IgD-negative memory B cell (primary cell): Measurements from ENCODE around the gene RNF223. TPM values are rescaled to one million over a fixed set of nuclear protein-coding genes. Genes with fewer than 3 reads are reported as not detected.
"Not testable (repeated sequence)": the region's sequence is repeated elsewhere in the genome, so short reads cannot be mapped to it uniquely, and the experiment has no call there.

Experiments
- H3K27ac Mint-ChIP-seq, 3 donors: one replicate each; pipeline ENCODE4 v1.8.0; 2020 to 2022; ENCODE audit warnings: mild to moderate bottlenecking in 3 of 3, mixed read lengths in 3 of 3, moderate library complexity in 1 of 3
- H3K27me3 Mint-ChIP-seq: one replicate; pipeline ENCODE4 v1.8.0; 2021; ENCODE audit warnings: mixed read lengths
- H3K36me3 Mint-ChIP-seq: one replicate; pipeline ENCODE4 v1.8.0; 2020; ENCODE audit warnings: mild to moderate bottlenecking, mixed read lengths
- H3K4me1 Mint-ChIP-seq, 3 donors: one replicate each; pipeline ENCODE4 v1.8.0; 2020 to 2022; ENCODE audit warnings: mixed read lengths in 3 of 3, mild to moderate bottlenecking in 1 of 3
- H3K4me3 Mint-ChIP-seq, 4 donors: one replicate each; pipeline ENCODE4 v1.8.0; 2020 to 2022; ENCODE audit warnings: mild to moderate bottlenecking in 4 of 4, mixed read lengths in 4 of 4, moderate library complexity in 3 of 4
- H3K9me3 Mint-ChIP-seq, 3 donors: one replicate each; pipeline ENCODE4 v1.8.0; 2020 to 2021; ENCODE audit warnings: mixed read lengths in 3 of 3, mild to moderate bottlenecking in 1 of 3
- polyA plus RNA-seq: library from polyadenylated mRNA; unstranded; fragments of 300-500 nt; fragmentation: Illumina TruSeq; gene quantifications from one replicate; pipeline ENCODE4 v1.2.3, GENCODE V29; 2021

RNF223 gene
- polyA plus RNA-seq, 1 donor from 2014 or later: not detected

DNA sequence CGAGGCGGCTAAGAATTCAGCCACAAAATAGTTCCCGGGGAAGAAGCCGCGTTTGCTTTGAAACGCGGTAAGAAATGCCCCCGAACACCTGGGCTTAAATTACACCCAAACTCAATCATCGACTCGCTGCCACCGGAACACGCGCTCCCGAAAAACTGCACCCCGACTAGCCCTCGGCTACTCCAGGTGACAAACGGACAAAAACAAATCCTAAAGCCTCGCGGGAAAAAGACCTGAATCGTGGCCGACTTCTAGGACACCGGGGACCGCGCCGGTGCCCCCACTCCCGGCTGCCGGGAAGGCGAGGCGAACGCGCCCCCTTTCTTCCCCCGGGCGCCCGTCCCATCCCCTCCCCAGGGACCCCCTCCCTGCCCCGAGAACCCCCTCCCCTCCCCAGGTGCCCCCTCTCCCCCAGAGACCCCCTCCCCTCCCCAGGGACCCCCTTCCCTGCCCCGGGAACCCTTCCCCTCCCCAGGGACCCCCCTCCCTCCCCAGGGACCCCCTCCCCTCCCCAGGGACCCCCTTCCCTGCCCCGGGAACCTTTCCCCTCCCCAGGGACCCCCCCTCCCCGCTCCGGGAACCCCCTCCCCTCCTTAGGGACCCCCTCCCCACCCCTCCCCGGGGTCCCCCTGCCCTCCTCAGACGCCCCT lies 41.2 kb upstream of the RNF223 start:
- H3K4me3 Mint-ChIP-seq: peak overlapping the region; percentile 77 to 93 (median 88)
- peak overlapping the region in 1 of 3 donors; percentile 50 for H3K27ac Mint-ChIP-seq
- H3K36me3 Mint-ChIP-seq: peaks cover 5% of the 10 kb centered on the region
- peaks cover 6 to 12% (median 7%) of the 10 kb centered on the region in 3 donors for H3K4me1 Mint-ChIP-seq
- H3K27me3 Mint-ChIP-seq: peaks cover 11% of the 10 kb centered on the region
- H3K9me3 Mint-ChIP-seq: peaks cover 3 to 9% (median 4%) of the 10 kb centered on the region in 3 donors

DNA sequence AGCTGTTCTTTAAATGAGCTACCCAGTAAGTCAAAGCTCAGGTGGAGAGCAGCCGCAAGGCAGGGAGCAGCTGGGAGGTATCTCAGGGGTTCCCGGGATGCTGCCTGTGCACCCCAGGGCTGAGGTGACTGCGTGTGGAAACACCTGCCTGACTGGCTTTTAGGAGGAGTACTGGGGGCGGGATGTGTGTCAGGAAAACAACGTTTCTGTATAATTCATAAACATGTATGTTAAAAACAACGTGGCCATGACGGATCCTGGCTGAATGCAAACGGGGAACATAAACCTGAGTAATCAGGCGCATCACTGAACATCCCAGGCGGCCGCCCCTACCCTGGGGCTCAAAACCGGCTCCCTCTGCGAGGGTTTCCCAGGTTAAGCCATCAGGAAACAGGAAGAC lies 40.3 kb upstream of the RNF223 start:
- Mint-ChIP-seq H3K4me1 (peaks cover 6 to 12% (median 7%) of the 10 kb centered on the region in 3 donors), H3K9me3 (peaks cover 3 to 9% (median 4%) of the 10 kb centered on the region in 3 donors), H3K27me3 (peaks cover 11% of the 10 kb centered on the region), H3K36me3 (peaks cover 5% of the 10 kb centered on the region), H3K27ac (peak overlapping the region in 2 of 3 donors; percentile 23 to 50), H3K4me3 (peak overlapping the region; percentile 75 to 92 (median 87))

DNA sequence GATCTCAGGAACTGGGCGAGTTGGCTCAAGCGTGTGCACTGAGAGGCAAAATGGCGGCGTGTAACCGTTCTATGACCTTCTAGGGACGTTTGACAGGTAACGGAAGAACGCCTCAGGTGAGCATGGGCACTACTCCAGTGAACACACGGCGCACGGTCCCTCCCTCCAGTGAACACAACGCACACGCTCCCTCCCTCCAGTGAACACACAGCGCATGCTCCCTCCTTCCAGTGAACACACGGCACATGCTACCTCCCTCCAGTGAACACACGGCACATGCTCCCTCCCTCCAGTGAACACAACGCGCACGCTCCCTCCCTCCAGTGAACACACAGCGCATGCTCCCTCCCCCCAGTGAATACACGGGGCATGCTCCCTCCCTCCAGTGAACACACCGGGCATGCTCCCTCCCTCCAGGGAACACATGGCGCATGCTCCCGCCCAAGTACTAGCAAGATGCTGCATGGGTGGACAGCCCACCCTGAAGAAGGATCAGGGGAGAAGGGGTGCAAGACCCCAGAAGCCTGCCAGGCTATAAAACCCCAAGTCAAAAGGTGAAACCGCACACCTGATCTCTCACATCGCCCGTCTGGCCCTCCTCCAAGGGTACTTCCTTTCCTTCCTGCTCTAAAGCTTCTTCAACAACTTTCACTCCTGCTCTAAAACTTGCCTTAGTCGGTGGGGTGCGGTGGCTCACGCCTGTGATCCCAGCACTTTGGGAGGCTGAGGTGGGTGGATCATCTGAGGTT lies 38.3 kb upstream of the RNF223 start:
- Mint-ChIP-seq H3K9me3 (peaks cover 3 to 9% (median 4%) of the 10 kb centered on the region in 3 donors), H3K27me3 (no peaks in the 10 kb centered on the region), H3K4me1 (peaks cover 0 to 11% (median 6%) of the 10 kb centered on the region in 3 donors), H3K27ac (peak overlapping the region in 1 of 3 donors; percentile 43), H3K36me3 (peaks cover 9% of the 10 kb centered on the region), H3K4me3 (peak overlapping the region in 3 of 4 donors; percentile 22 to 46 (median 22))

DNA sequence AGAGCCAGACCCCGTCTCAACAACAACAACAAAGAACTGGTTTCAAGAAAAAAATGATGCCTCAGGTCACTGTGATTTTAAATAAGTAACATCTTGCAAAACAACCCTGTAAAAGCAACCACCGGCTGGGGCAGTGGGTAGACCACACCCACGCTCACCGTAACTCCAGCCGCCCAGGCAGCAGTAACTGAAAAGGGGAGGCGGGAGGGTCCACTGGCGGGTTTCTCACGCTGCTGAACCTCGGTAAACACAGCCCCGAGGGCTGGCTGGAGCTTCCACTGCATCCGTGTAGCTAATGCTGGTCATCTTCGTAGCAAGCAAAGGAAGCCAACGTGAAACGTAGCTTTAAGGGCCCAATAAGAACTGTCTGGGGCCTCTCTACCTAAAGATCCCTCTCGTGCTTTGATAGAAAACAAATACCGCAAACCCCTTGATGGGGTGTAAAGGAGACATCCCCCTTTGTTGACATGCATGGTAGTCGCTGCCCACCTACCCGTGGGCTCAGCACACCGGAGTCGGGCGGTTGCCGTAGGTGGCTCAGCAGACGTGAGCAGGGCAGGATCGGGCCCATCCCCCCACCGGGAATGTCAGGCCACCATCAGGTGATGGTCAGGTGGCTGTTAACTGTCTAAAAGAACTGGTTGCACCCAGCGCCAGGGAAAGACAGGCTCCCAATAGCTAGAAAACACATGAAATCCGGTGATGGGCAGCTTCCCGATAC lies 37.6 kb upstream of the RNF223 start:
- peaks cover 9% of the 10 kb centered on the region for H3K36me3 Mint-ChIP-seq
- peaks cover 0 to 8% (median 6%) of the 10 kb centered on the region in 3 donors for H3K4me1 Mint-ChIP-seq
- peak overlapping the region in 2 of 3 donors; percentile 16 to 43 for H3K27ac Mint-ChIP-seq
- H3K27me3 Mint-ChIP-seq: no peaks in the 10 kb centered on the region
- H3K9me3 Mint-ChIP-seq: peaks cover 3 to 9% (median 4%) of the 10 kb centered on the region in 3 donors
- peak overlapping the region in 2 of 4 donors; percentile 22 for H3K4me3 Mint-ChIP-seq

DNA sequence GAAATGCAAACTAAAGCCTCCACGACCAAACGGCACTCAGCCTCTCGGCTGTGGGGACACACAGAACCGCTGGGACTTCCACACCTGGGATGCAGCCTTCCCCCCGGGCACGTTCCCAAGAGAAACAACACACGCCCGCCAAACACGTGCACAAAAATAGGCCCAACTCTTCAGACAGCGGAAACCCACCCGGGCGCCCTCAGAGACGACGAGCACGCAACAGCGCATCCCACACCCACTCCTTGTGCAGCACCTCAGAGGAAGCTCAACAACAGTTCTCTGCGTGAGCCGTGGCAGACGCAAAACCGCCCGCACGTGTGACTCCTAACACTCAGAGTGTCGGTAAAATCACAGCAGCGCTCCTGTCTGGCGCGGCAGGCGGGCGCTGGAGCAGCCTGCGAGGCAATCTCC lies 36.5 kb upstream of the RNF223 start:
- peaks cover 9% of the 10 kb centered on the region for H3K36me3 Mint-ChIP-seq
- peaks cover 0 to 8% (median 6%) of the 10 kb centered on the region in 3 donors for H3K4me1 Mint-ChIP-seq
- H3K4me3 Mint-ChIP-seq: no peak overlapping the region
- no peaks in the 10 kb centered on the region for H3K27me3 Mint-ChIP-seq
- peaks cover 3 to 9% (median 4%) of the 10 kb centered on the region in 3 donors for H3K9me3 Mint-ChIP-seq
- no peak overlapping the region for H3K27ac Mint-ChIP-seq

DNA sequence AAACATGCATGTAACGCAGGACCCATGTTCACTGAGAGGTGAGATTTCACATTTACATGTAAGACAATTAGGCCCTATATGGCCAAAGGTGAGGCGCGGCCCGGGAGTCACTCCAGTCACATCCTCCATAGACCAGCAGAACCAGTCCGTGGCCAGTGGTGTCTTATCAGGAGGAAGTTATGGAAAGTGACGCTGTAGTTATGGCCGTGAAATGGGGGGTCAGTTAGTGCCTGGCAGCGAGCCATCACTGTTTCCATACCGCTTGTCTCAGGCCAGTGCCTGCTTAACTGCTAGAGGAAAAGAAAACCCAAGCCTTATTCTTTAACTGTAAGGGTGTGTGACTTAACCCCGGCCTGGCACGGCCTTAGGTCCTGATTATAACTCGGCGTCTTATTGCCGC lies 35.6 kb upstream of the RNF223 start:
- Mint-ChIP-seq H3K27me3 (no peaks in the 10 kb centered on the region), H3K9me3 (peaks cover 3 to 9% (median 4%) of the 10 kb centered on the region in 3 donors), H3K4me3 (no peak overlapping the region)

DNA sequence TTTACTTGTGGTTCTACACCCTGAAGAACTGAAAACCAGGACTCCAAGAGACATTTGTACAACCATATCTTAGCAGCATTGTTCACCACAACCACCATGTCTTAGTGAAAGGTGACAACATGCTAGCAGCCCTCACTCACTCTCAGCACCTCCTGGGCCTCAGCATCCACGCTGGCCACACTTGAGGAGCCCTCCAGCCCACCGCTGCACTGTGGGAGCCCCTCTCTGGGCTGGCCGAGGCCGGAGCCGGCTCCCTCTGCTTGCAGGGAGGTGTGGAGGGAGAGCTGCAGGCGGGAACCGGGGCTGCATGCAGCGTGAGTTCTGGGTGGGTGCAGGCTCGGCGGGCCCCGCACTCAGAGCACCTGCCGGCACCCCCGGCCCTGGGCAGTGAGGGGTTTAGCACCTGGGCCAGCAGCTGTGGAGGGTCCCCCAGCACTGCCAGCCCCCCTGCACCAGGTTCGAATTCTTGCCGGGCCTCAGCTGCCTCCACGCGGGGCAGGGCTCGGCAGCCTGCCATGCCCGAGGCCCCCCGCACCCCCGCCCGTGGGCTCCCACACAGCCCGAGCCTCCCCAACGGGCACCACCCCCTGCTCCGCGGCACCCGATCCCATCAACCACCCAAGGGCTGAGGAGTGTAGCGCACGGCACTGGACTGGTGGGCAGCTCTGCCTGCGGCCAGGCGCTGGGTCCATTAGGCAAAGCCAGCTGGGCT lies 32.6 kb upstream of the RNF223 start:
- no peaks in the 10 kb centered on the region for H3K9me3 Mint-ChIP-seq
- no peak overlapping the region for H3K4me3 Mint-ChIP-seq
- H3K27me3 Mint-ChIP-seq: no peaks in the 10 kb centered on the region
- H3K27ac Mint-ChIP-seq: no peak overlapping the region
- peaks cover 7% of the 10 kb centered on the region for H3K36me3 Mint-ChIP-seq
- H3K4me1 Mint-ChIP-seq: peaks cover 0 to 5% (median 0%) of the 10 kb centered on the region in 3 donors

More for the DNA sequence above, 35.6 kb upstream of the RNF223 start:
- Mint-ChIP-seq H3K27ac (no peak overlapping the region), H3K36me3 (peaks cover 9% of the 10 kb centered on the region), H3K4me1 (peaks cover 0 to 3% (median 2%) of the 10 kb centered on the region in 3 donors)

DNA sequence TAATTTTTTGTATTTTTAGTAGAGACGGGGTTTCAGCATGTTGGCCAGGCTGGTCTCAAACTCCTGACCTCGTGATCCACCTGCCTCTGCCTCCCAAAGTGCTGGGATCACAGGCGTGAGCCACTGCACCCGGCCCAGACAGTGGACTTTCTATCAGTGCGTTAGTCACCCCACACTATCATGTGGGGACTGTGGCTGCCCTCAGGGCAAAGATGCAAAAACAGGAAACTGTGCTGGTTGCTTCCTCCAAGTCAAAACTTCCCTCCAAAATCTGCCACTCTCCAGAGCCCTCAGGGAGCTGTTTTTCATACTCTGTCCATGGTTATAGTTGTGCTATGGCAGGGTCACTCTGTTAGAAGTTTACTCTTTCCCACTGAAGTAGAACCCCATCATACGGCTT lies 30.0 kb upstream of the RNF223 start:
- not testable (repeated sequence) for H3K4me1 Mint-ChIP-seq, H3K36me3 Mint-ChIP-seq, H3K27me3 Mint-ChIP-seq, H3K27ac Mint-ChIP-seq, H3K9me3 Mint-ChIP-seq
- H3K4me3 Mint-ChIP-seq: peak overlapping the region in 1 of 4 donors; percentile 12

DNA sequence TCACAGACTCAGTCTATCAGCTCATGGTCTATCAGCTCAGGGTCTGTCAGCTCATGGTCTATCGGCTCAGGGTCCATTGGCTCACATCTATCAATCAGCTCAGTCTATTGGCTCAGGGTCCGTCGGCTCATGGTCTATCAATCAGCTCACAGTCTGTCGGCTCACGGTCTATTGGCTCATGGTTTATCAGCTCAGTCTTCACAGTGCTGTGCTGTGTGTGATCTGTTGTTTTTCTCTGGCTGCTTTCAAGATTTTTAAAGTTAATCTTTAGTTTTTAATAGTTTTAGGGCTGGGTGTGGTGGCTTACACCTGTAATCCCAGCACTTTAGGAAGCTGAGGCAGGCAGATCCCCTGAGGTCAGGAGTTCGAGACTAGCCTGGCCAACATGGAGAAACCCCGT lies 27.4 kb upstream of the RNF223 start:
- H3K36me3 Mint-ChIP-seq: peaks cover 6% of the 10 kb centered on the region
- H3K9me3 Mint-ChIP-seq: peaks cover 0 to 4% (median 3%) of the 10 kb centered on the region in 3 donors
- no peak overlapping the region for H3K27ac Mint-ChIP-seq
- no peaks in the 10 kb centered on the region for H3K27me3 Mint-ChIP-seq
- no peak overlapping the region for H3K4me3 Mint-ChIP-seq
- peaks cover 0 to 7% (median 5%) of the 10 kb centered on the region in 3 donors for H3K4me1 Mint-ChIP-seq

DNA sequence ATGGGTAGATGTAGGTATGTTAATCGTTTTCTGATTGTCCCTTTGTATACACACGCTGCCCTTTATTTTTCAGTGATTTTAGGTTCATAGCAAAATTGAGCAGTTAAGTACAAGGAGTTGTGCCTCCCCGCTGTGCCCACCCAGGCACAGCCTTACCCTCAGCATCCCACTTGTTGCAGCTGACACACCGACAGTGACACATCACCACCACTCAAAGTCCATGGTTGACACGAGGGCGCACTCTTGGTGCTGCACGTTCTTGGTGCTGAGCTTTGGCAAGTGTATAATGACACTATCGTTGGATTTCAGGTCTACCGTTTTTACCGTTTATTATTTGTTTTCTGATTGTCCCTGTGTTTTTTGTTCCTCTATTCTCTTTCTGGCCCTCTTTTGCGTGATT lies 26.2 kb upstream of the RNF223 start:
- peaks cover 0 to 7% (median 5%) of the 10 kb centered on the region in 3 donors for H3K4me1 Mint-ChIP-seq
- H3K9me3 Mint-ChIP-seq: peaks cover 0 to 4% (median 3%) of the 10 kb centered on the region in 3 donors
- H3K27me3 Mint-ChIP-seq: no peaks in the 10 kb centered on the region
- H3K36me3 Mint-ChIP-seq: peaks cover 6% of the 10 kb centered on the region
- H3K4me3 Mint-ChIP-seq: no peak overlapping the region
- no peak overlapping the region for H3K27ac Mint-ChIP-seq

DNA sequence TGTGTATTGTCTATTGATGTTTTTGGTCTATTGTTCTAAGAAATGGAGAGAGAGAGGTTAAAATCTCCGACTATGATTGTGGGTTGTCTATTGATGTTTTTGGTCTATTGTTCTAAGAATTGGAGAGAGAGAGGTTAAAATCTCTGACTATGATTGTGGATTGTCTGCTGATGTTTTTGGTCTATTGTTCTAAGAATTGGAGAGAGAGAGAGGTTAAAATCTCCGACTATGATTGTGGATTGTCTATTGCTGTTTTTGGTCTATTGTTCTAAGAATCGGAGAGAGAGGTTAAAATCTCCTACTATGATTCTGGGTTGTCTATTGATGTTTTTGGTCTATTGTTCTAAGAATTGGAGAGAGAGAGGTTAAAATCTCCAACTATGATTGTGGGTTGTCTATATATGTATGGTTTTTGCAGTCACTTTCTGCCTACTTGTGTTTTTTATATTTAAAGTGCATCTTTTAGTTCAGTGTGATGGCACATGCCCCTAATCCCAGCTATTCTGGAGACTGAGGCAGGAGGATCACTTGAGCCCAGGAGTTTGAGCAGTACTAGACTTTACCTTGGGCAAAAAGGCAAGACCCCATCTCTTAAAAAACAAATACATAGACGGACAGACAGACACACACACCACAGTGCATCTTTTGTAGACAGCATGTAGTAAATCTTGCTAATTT lies 25.5 kb upstream of the RNF223 start:
- H3K4me1 Mint-ChIP-seq: peaks cover 0 to 7% (median 5%) of the 10 kb centered on the region in 3 donors
- peaks cover 0 to 4% (median 3%) of the 10 kb centered on the region in 3 donors for H3K9me3 Mint-ChIP-seq
- no peak overlapping the region for H3K4me3 Mint-ChIP-seq
- peaks cover 6% of the 10 kb centered on the region for H3K36me3 Mint-ChIP-seq
- H3K27me3 Mint-ChIP-seq: no peaks in the 10 kb centered on the region
- no peak overlapping the region for H3K27ac Mint-ChIP-seq

DNA sequence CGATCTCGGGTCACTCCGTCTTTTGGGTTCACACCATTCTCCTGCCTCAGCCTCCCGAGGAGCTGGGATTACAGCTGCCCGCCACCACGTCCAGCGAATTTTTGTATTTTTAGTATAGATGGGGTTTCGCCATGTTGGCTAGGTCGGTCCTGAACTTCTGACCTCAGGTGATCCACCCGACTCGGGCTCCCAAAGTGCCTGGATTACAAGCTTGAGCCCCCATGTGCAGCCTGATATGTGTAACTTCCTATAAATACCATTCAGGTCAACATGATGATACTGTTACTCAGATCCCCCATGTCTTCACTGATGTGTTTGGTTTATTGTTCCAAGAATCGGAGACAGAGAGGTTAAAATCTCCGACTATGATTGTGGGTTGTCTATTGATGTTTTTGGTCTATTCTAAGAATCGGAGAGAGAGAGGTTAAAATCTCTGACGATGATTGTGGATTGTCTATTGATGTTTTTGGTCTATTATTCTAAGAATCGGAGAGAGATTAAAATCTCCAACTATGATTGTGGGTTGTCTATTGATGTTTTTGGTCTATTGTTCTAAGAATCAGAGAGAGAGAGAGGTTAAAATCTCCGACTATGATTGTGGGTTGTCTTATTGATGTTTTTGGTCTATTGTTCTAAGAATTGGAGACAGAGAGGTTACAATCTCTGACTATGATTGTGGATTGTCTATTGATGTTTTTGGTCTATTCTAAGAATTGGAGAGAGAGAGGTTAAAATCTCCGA lies 24.7 kb upstream of the RNF223 start:
- Mint-ChIP-seq H3K27ac (no peak overlapping the region), H3K27me3 (no peaks in the 10 kb centered on the region), H3K36me3 (peaks cover 6% of the 10 kb centered on the region), H3K4me3 (no peak overlapping the region), H3K9me3 (peaks cover 0 to 4% (median 3%) of the 10 kb centered on the region in 3 donors), H3K4me1 (peaks cover 0 to 5% (median 5%) of the 10 kb centered on the region in 3 donors)

DNA sequence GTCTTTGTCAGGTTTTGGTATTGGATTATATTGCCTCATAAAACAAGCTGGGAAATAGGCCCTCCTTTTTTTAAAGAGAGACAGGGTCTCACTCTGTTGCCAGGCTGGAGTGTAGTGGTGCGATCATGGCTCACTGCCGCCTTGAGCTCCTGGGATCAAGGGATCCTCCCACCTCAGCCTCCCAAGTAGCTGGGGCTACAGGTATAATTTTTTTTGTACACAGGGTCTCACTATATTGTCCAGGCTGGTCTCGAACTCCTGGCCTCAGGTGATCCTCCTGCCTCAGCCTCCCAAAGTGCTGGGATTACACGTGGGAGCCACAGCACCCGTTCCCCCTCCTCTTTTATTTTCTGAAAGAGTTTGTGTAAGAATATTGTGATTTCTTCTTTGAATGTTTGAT lies 22.0 kb upstream of the RNF223 start:
- H3K27ac Mint-ChIP-seq, H3K36me3 Mint-ChIP-seq, H3K4me3 Mint-ChIP-seq, H3K9me3 Mint-ChIP-seq, H3K27me3 Mint-ChIP-seq: not testable (repeated sequence)
- peaks cover 2 to 13% (median 10%) of the 10 kb centered on the region in 3 donors for H3K4me1 Mint-ChIP-seq
